SK-MEL-5 (cell line): Measurements from ENCODE around the gene SEZ6L2. TPM values are rescaled to one million over a fixed set of nuclear protein-coding genes. Genes with fewer than 3 reads are reported as not detected.
"Not testable (repeated sequence)": the region's sequence is repeated elsewhere in the genome, so short reads cannot be mapped to it uniquely, and the experiment has no call there.

Experiments
- DNase-seq: peaks from one replicate; pipeline ENCODE4 v3.0.0-alpha.2; 2016; ENCODE audit warnings: low read depth, low spot score
- in situ Hi-C: cut with HindIII; loops from 2 replicates; pipeline ENCODE4 v1.10.0; 2016; ENCODE audit warnings: low sequenced_read_pairs, high pct_unique_total_duplicates, low pct_unique_long_range_greater_than_20kb
- polyA plus RNA-seq, 2 experiments: library from polyadenylated mRNA; depleted of rRNA; stranded (reverse); fragments of >200 nt; gene quantifications; 2 replicates each; pipeline ENCODE4 v1.2.3, GENCODE V29; 2015
- total RNA-seq: library from RNA; depleted of rRNA; stranded (reverse); fragments of >200 nt; shearing (Covaris generic); gene quantifications from 2 replicates; pipeline ENCODE4 v1.2.3, GENCODE V29; 2014; rRNA removed

The SEZ6L2 gene
- total RNA-seq, result 8.7 and 10.3 TPM in 2 replicates
- polyA plus RNA-seq (2015; cell fraction: cytosol; rRNA removed), result 45.5 and 56.8 TPM in 2 replicates
- polyA plus RNA-seq (2015; cell fraction: nucleus; rRNA removed), result 4.7 and 14.3 TPM in 2 replicates

DNA sequence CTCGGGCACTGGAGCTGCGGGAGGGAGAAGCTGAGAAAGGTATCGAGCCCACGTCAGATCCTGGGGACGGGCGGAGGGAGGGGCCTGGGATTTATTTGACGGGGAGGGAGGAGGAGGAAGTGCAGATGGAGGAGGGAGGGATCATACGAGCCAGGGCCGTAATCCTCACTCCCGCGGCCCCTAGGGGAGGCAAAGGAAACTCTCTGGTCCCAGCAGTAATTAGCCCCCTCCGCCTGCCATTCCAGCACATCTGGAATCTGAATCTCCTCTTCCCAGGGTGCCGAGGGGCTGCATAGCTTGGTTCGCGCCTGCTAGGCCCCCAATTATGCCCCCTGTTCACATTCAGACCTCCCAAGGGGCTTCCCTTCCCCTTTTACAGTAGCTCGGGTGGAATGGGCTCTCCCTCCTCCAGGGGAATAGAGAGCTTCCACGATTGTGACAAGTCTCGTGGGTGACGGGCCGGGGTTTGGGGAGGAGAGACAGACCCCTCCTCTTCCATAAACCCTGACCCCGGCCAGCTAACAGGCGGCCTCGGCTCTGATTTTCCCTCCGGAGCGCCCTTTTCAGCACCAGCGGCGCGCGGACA lies at the start of gene SEZ6L2:
Gene SEZ6L2, minus strand, starts transcription at position 35 of the 586 bp plus-strand sequence. CDS start 531 bp downstream, outside the sequence.
- in situ Hi-C loops, result no loop called here

GRCh38 chr16:29947897-29948296 lies 48.5 kb upstream of the SEZ6L2 start:
- no peak for DNase-seq
- in situ Hi-C loops, result no loop called here

More for the DNA sequence above, at the start of gene SEZ6L2:
- peak; percentile 91 for DNase-seq

DNA sequence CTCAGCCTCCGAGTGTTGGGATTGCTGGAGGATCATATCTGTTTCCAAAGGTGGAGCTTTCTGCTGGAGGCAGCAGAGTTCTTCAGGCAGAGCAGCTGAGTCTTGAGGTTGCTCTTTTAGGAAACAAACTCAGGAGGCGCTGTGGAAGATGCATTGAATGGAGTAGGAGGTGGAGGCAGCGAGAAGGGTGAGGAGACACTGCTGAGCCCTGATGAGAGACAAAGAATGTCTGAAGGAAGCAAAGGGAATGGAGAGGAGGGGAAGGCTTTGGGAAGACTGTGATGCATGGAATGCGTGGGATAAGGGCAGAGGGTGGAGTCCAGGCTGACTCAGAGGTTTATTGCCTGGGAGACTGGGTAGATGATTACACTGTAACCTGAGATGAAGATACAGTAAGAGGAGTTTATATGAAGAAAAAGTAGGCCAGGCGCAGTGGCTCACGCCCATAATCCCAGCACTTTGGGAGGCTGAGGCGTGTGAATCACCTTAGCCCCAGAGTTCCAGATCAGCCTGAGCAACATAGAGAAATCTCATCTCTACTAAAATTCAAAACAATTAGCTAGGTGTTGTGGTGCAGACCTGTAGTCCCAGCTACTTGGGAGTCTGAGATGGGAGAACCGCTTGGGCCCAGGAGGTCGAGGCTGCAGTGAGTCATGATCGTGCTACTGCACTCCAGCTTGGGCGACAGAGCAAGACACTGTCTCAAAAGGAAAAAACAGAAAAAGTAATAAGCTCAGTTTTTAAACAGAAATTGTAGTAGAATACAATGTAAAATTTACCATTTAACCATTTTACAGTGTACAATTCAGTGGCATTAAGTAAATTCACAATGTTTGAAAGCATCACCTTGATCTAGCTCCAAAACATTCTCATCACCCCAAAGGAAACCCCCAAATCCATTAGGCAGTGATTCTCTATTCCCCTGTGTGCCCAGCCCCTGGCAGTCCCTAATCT lies 44.8 kb upstream of the SEZ6L2 start:
- in situ Hi-C loops, result no loop called here
- DNase-seq, result peak; percentile 95

GRCh38 chr16:29940656-29941055 lies 41.3 kb upstream of the SEZ6L2 start:
- DNase-seq, result no peak

GRCh38 chr16:29931750-29932149 lies 32.4 kb upstream of the SEZ6L2 start:
- DNase-seq, in situ Hi-C loops: not testable (repeated sequence)

More at GRCh38 chr16:29940656-29941055, 41.3 kb upstream of the SEZ6L2 start:
- in situ Hi-C loops, result no loop called here

DNA sequence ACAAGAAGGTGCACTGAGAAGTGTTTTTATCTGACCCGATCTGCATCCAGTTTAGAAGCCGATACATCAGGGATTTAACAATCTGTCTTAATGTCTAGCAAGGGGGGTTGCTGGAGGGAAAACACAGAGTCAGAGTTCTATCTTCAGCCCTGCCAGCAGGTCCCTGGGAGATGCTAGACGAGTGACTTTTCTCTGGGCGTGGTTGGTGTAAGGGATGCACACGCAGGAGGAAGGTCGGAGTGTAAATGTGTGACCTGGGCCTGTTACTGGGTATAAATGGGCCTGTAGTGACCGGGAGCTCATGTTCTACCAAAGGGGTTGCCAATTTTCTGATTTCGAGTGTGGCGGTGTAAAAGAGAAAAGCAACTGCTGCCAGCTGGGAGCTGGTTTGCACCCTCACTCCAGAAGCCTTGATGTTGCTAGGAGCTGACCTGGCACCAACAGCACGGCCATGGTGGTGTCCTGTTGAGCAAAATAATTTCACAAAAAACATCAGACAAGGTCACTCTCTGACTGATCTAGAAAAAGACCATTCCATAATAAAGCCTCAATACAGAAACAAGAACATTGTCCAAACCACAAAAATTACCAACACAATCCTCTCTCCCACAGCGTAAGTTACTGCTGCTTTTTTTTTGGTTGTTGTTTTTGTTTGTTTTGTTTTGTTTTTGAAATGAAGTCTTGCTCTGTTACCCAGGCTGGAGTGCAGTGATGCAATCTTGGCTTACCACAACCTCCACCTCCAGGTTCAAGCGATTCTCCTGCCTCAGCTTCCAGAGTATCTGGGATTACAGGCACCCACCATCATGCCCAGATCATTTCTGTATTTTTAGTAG lies 27.9 kb upstream of the SEZ6L2 start:
- DNase-seq, result no peak
- in situ Hi-C loops, result no loop called here

DNA sequence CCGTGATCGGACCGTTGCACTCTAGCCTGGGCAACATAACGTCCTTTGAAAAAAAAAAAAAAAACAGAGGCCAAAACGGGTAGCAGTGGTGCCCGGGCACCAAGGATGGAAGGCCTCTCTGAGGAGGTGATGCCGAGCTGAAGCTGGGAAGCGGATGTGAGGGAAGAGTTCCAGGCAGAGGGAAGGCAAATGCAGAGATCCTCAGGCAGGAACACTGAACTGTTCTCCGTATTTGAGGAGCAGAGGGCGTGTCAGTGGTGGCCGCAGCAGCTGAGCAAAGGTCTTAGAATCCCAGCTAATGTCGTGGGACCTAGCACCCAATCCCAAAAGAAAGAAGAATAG lies 27.3 kb upstream of the SEZ6L2 start:
- in situ Hi-C loops, result no loop called here

GRCh38 chr16:29925781-29926710 lies 26.7 kb upstream of the SEZ6L2 start, which contains the start of gene KCTD13:
TSS of gene KCTD13 (minus strand) at chr16:29926226. CDS start at chr16:29926033, 193 bp downstream.
- in situ Hi-C loops, result no loop called here
- DNase-seq, result peak; percentile 74

More for the DNA sequence above, 27.3 kb upstream of the SEZ6L2 start:
- peak; percentile 20 for DNase-seq

DNA sequence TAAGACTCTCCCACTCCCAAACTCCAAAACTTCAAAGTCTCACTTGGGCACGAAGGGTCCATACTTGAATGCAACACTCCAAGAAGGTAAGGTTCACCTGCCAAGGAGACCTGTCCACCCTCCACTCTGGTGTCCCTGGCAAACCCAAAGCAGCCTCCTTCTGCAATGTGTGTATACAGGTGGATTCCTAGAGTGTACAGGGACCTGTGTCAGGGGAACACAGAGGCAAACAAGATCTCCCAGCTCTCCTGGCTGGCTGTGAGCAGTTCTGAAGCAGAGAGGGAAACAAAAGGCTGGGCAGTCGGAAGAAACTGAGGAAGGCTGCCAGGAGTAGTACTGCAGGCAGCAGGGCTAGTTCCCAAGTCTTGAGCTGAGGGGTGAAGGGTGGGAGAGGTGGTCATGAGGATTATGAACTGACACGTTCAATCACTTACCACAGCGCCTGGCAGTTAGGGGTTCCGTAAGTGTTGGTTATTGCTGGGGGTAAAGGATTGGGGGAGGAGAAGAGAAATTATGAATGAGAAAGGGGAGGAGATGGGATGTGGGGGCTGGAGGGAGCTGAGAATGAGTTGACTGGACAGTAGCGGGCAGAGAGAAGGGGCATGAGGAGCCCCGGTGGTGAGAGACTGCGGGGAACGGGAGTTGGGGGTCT lies 25.9 kb upstream of the SEZ6L2 start:
- no peak for DNase-seq
- in situ Hi-C loops, result no loop called here

DNA sequence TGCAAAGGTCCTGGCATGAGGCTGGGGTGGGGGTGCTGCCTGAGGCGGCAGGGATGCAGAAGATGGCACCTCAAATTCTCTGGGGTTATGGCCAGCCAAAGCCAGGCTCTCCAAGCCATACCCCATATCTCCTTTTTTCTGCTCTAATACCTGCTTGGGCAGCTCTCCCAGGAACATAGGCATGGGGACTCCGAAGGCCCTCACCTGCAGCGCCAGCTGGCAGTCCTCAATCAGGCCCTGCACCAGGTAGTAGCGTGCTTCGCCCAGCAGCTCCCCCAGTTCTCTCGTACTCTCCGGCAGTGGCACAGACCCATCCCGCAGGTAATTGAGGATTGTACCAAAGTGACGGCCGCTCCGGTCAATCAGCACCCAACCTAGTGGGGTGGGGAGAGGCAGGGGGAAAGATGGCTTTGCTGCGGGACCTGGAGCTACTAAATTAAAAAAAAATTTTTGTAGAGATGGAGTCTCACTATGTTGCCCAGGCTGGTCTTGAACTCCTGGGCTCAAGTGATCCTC lies 23.7 kb upstream of the SEZ6L2 start:
- in situ Hi-C loops, result no loop called here

DNA sequence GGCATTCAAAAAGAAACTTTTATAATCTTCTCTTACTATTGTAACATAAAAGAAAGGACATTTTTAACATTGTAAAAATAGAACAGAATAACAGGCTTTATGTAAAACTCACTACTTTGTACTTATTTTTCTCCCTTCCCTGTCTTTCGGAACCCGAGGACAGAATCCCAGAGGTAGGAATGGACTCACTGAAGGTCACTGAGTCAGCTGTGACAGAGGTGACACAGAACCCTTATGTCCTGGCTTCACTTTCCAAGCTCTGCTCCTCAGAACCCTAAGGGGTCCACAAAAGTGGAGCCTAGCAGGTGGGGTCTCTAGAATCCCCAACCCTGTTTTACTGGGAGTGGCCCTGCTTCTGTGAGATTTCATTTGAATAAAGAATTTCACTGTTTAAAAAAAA lies 23.0 kb upstream of the SEZ6L2 start:
- in situ Hi-C loops, result no loop called here
- no peak for DNase-seq

More for the DNA sequence above, 23.7 kb upstream of the SEZ6L2 start:
- no peak for DNase-seq

DNA sequence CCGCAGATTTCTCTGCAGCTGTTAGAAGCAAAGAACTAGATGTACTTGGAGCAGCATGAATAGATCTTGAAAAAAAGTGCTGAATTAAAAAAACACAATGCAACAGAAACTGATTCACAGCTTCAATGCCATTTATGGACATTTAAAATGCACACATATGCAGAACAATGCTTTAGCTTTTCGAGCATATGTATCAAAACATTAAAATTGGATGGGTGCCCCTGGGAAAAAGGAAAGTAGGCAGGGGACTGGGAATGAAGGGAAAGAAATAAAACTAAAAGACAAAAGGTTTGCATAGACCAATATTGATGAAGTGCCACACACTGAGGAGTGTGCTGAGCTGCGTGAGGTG lies 21.7 kb upstream of the SEZ6L2 start:
- in situ Hi-C loops, result no loop called here
- DNase-seq, result no peak

GRCh38 chr16:29920288-29921033 lies 21.1 kb upstream of the SEZ6L2 start:
- no peak for DNase-seq
- in situ Hi-C loops, result no loop called here

DNA sequence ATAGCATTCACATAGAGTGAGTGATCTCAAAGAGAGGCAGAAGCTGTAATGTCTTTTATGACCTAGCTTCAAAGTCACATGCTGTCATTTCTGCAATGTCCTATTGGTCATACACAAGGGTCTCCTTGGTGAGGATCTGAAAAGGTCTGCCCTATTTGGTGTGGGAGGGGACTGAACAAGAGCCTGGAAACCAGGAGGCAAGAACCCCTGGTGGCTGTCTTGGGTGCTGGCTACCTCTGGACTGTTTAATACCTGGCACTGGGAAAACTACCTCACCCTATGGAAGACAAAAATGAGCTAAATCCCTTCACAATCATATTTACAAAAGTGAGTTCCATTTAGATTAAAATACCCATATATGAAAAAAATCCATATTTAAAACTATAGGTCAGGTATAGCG lies 17.6 kb upstream of the SEZ6L2 start:
- DNase-seq, result peak; percentile 33

DNA sequence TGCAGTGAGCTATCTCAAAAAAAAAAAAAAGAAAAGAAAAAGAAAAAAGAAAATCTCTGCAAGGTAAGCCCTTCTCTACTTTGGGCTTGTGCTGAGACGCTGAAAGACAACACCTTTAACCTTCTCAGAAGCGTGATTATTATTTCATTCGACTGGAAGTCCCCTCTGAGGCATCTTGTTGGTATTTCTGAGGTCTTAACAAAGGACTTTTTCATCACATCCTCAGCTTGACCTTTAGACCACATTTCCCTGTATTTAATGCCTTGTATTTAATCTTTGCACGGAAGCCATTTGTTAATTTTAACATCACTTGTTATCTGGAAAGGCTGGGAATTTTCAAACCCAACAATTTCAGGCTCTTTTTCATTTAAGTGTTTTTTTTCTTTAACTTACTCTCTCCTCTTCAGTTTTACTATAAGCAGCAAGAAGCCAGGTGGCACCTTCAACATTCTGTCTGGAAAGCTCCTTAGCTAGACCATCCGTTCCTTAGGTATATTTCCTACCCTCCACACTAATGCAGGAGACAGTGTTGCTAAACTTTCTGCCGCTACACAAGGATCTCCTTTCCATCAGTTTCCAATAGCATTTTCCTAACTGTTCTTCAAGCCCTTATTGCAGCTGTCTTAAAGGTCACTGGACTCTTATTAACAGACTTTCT lies 16.4 kb upstream of the SEZ6L2 start:
- in situ Hi-C loops, result no loop called here
- DNase-seq, result peak; percentile 88

More for the DNA sequence above, 17.6 kb upstream of the SEZ6L2 start:
- in situ Hi-C loops, result no loop called here
